ENCODE measurements around the gene GALNT17.

DNA sequence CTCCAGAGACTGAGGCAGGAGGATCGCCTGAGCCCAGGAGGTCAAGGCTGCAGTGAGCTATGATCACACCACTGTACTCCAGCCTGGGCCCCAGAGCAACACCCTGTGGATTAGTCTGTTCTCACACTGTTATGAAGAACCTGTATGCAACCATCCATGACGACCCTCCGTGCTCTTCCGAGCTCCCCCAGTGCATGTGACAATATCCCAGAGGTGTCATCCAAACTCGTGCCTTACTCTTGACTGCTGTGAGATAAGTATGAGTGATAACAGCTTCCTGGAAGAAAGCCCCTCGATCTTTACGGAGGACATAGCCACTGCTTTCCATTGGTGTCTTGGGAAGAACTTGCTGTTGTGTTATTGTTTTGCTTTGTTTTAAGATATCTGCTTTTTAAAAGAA lies 591.9 kb downstream of the GALNT17 start:
- TF ChIP-seq, protein P1, sequence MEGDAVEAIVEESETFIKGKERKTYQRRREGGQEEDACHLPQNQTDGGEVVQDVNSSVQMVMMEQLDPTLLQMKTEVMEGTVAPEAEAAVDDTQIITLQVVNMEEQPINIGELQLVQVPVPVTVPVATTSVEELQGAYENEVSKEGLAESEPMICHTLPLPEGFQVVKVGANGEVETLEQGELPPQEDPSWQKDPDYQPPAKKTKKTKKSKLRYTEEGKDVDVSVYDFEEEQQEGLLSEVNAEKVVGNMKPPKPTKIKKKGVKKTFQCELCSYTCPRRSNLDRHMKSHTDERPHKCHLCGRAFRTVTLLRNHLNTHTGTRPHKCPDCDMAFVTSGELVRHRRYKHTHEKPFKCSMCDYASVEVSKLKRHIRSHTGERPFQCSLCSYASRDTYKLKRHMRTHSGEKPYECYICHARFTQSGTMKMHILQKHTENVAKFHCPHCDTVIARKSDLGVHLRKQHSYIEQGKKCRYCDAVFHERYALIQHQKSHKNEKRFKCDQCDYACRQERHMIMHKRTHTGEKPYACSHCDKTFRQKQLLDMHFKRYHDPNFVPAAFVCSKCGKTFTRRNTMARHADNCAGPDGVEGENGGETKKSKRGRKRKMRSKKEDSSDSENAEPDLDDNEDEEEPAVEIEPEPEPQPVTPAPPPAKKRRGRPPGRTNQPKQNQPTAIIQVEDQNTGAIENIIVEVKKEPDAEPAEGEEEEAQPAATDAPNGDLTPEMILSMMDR (IDR thresholded peaks at IDR 0.05): no peak
- no peak for TF ChIP-seq POLR2AphosphoS5 (IDR thresholded peaks at IDR 0.05)

Measured in breast epithelium (tissue), 3 donors.